ENCODE results near the gene MERTK.

- TF ChIP-seq CTCF (IDR thresholded peaks at IDR 0.05) = no peak
- no peak for TF ChIP-seq POLR2AphosphoS5 (IDR thresholded peaks at IDR 0.05)
- TF ChIP-seq POLR2A (IDR thresholded peaks at IDR 0.05) = no peak
Observed at GRCh38 chr2:112018846-112019245, 120.4 kb downstream of the MERTK start.
